KMS-11 (cell line): ENCODE results near the gene HOTAIR.

Experiments
- H2AFZ ChIP-seq: fragments of 200-600 bp; sonication (generic); 2 replicates; pipeline ENCODE4 v1.6.1; 2016; ENCODE audit warnings: antibody characterized with exemption, mixed run types, low read depth
- H3K27ac ChIP-seq: fragments of 200-600 bp; sonication (generic); 2 replicates; pipeline ENCODE4 v1.6.1; 2016; ENCODE audit warnings: mild to moderate bottlenecking, mixed run types
- H3K27me3 ChIP-seq: fragments of 200-600 bp; sonication (generic); 2 replicates; pipeline ENCODE4 v1.6.1; 2017; ENCODE audit warnings: mild to moderate bottlenecking, low read depth, mixed run types, moderate library complexity; ENCODE audit not compliant: insufficient read depth
- H3K36me3 ChIP-seq: fragments of 200-600 bp; sonication (generic); 2 replicates; pipeline ENCODE4 v1.6.1; 2017; ENCODE audit warnings: mild to moderate bottlenecking, mixed run types; ENCODE audit not compliant: insufficient read depth
- H3K4me1 ChIP-seq: fragments of 200-600 bp; sonication (generic); 2 replicates; pipeline ENCODE4 v1.6.1; 2016; ENCODE audit warnings: mild to moderate bottlenecking, low read depth, mixed run types; ENCODE audit not compliant: poor library complexity, severe bottlenecking
- H3K4me2 ChIP-seq: fragments of 200-600 bp; sonication (generic); 2 replicates; pipeline ENCODE4 v1.7.0; 2016; ENCODE audit warnings: mild to moderate bottlenecking, mixed run types
- H3K4me3 ChIP-seq: fragments of 200-600 bp; sonication (generic); IDR thresholded peaks from 2 replicates; pipeline ENCODE4 v1.6.1; 2017; ENCODE audit warnings: low read depth, low read length, mixed read lengths; ENCODE audit not compliant: insufficient read depth
- H3K79me2 ChIP-seq: fragments of 200-600 bp; sonication (generic); 2 replicates; pipeline ENCODE4 v1.6.1; 2016; ENCODE audit warnings: low read depth, mixed run types; ENCODE audit not compliant: insufficient read depth
- H3K9ac ChIP-seq: fragments of 200-600 bp; sonication (generic); 2 replicates; pipeline ENCODE4 v1.6.1; 2016; ENCODE audit warnings: mild to moderate bottlenecking, mixed run types
- H4K20me1 ChIP-seq: fragments of 200-600 bp; sonication (generic); 2 replicates; pipeline ENCODE4 v1.6.1; 2016; ENCODE audit warnings: mild to moderate bottlenecking, mixed run types; ENCODE audit not compliant: insufficient read depth
- TF ChIP-seq, protein P1 (sequence below): fragments of 200-600 bp; sonication (generic); conservative IDR thresholded peaks from 2 replicates; pipeline ENCODE4 v1.6.1; 2017; ENCODE audit warnings: low read depth, mild to moderate bottlenecking, antibody characterized with exemption, low read length, moderate library complexity, mixed read lengths

Gene HOTAIR

DNA sequence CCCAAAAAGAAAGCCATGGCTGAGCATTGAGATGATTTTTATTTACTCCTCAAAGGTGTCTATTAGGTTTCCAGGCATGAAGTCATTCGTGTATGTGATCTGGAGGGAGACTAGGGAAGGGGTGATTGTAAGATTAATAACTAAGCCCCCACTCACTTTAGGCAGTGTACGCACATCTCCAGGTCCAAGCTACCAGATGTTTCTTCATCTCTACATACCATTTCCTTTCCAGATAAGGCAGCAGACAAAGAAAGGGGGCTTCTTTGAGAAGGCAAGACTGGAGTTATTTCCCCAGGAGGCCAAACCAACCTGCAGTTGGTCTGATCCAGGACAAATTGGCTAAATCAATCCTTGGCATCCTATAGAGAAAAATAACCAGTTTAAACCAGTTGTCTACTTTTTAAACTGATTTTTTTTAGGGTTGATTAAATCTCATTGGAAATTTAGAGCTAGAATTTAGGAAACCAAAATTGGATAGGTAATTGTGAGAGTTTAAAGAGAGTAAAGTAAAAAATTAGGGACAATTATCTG is 32.2 kb downstream of the HOTAIR start:
- Histone ChIP-seq H3K4me1 (no peaks in the 10 kb centered on the region), H3K27ac (no peak overlapping the region), H3K27me3 (peaks cover 68% of the 10 kb centered on the region), H2AFZ (no peak overlapping the region), H3K4me3 (no peak overlapping the region), H3K9ac (no peak overlapping the region), H4K20me1 (no peaks in the 10 kb centered on the region), H3K4me2 (no peak overlapping the region), H3K36me3 (no peaks in the 10 kb centered on the region), H3K79me2 (no peaks in the 10 kb centered on the region)
- TF ChIP-seq, protein P1, sequence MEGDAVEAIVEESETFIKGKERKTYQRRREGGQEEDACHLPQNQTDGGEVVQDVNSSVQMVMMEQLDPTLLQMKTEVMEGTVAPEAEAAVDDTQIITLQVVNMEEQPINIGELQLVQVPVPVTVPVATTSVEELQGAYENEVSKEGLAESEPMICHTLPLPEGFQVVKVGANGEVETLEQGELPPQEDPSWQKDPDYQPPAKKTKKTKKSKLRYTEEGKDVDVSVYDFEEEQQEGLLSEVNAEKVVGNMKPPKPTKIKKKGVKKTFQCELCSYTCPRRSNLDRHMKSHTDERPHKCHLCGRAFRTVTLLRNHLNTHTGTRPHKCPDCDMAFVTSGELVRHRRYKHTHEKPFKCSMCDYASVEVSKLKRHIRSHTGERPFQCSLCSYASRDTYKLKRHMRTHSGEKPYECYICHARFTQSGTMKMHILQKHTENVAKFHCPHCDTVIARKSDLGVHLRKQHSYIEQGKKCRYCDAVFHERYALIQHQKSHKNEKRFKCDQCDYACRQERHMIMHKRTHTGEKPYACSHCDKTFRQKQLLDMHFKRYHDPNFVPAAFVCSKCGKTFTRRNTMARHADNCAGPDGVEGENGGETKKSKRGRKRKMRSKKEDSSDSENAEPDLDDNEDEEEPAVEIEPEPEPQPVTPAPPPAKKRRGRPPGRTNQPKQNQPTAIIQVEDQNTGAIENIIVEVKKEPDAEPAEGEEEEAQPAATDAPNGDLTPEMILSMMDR = no peak

DNA sequence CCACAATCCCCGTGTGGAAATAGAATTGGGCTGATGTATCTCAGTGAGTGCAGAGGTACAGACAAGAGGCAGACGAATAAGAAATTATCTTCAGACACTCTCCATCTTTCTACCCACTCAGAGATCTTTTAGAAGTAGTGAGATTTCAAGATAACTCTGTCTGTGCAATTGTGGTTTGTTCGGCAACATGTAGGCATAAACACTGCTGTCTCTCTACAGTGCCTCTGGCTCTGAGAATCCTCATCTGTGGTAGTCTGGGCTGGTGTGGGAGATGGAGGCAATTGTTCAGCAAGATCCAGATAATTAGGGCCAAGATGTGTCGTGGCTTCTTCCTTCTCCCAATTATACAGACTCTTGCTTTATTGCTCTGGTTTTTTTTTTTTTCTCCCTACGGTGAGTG is 33.0 kb downstream of the HOTAIR start:
- H4K20me1 ChIP-seq = no peaks in the 10 kb centered on the region
- no peak overlapping the region for H2AFZ ChIP-seq

DNA sequence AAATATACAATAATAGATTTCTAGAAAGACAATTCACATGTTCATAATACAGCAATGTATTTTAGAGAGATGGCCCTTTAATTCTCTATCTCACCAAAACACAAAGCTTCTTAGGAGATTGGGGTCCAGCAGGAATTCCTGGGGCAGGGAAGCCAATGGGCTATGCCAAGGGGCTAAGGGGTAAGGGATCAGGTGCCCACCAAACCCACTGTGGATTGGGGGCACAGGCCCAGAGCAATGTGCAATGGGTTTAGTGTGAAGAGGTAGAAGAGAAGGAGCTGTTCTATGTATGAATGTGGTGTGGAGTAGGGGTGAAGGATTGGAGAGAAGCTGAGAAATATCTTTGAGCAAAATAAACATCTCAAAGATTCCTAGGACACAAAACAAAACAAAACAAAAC is 33.6 kb downstream of the HOTAIR start:
- Histone ChIP-seq H3K36me3 (no peaks in the 10 kb centered on the region), H3K4me3 (no peak overlapping the region)

More for the DNA sequence above, 33.0 kb downstream of the HOTAIR start:
- Histone ChIP-seq H3K9ac (no peak overlapping the region), H3K4me2 (no peak overlapping the region), H3K4me3 (no peak overlapping the region), H3K36me3 (no peaks in the 10 kb centered on the region), H3K4me1 (no peaks in the 10 kb centered on the region), H3K79me2 (no peaks in the 10 kb centered on the region), H3K27me3 (peaks cover 68% of the 10 kb centered on the region), H3K27ac (no peak overlapping the region)
- TF ChIP-seq, protein P1 = no peak

DNA sequence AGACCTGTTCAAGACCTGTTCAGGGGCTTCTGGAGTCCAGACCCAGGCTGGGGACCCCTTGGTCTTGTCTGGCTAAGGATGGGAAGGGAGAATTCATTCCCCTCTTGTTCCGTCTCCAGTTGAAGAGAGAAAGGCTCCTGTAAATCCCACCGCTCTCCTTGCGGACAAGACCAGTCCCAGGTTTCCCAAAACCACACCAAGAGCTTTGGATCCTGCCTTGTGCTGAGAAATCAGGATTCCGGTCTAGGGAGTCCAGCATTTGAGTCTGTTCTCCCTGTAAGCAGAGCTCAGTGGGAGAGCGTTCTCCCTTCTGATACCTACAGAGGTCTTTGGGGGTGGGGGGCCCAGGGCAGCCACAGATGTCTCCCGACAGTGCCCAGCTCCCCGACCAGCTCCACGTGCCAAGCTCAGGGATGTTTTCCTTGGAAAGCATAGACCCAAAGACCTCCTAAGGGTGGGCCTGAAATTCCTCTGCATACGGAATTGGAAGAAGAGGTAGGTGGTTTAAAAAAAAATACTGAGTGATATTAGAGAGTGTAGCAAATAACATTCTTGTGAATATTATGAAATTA is 34.2 kb downstream of the HOTAIR start:
- H3K4me2 ChIP-seq = no peak overlapping the region
- TF ChIP-seq, protein P1 = no peak
- no peaks in the 10 kb centered on the region for H3K4me1 ChIP-seq
- no peaks in the 10 kb centered on the region for H4K20me1 ChIP-seq
- H3K27ac ChIP-seq = no peak overlapping the region
- H2AFZ ChIP-seq = no peak overlapping the region
- H3K36me3 ChIP-seq = no peaks in the 10 kb centered on the region
- peaks cover 68% of the 10 kb centered on the region for H3K27me3 ChIP-seq
- H3K4me3 ChIP-seq = no peak overlapping the region
- no peaks in the 10 kb centered on the region for H3K79me2 ChIP-seq
- H3K9ac ChIP-seq = no peak overlapping the region

More for the DNA sequence above, 33.6 kb downstream of the HOTAIR start:
- Histone ChIP-seq H3K9ac (no peak overlapping the region), H3K27ac (no peak overlapping the region), H3K27me3 (peaks cover 68% of the 10 kb centered on the region), H2AFZ (no peak overlapping the region), H4K20me1 (no peaks in the 10 kb centered on the region), H3K79me2 (no peaks in the 10 kb centered on the region), H3K4me2 (no peak overlapping the region), H3K4me1 (no peaks in the 10 kb centered on the region)
- TF ChIP-seq, protein P1 = no peak; the same call in 1 of the 2 replicates
